ENCODE measurements around the gene BTBD9.

The BTBD9 gene

DNA sequence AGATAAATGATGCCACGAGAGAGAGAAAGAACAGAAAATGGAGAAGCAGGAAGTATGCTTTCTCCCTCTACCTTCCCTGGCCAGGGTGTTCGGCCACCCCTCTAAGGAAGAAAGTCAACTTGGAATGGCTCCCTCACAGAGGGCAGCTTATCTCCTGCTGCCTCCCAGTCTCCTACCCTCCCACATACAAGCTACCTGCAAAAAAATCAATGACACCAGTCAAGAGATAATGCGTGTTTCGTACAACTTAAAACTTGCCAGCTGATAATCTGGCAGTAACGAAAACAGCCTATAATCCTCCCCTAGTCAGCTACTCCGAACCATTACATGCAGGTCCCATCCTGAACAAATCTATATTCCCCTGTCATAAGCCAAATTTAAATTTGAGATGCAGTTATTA, 61.7 kb downstream of the BTBD9 start:
- ATAC-seq: no peak
- TF ChIP-seq CSDC2 (CRISPR knock-in tag; IDR thresholded peaks at IDR 0.05) (no peak), ZC3H10 (CRISPR knock-in tag; IDR thresholded peaks at IDR 0.05) (no peak), ZNF8 (CRISPR knock-in tag; IDR thresholded peaks at IDR 0.05) (no peak), OSR1 (CRISPR knock-in tag; IDR thresholded peaks at IDR 0.05) (no peak), ISL1 (CRISPR knock-in tag; IDR thresholded peaks at IDR 0.05) (no peak), ZNF565 (CRISPR knock-in tag; conservative IDR thresholded peaks at IDR 0.05; ENCODE audit: low read depth) (no peak), ZNF70 (CRISPR knock-in tag; IDR thresholded peaks at IDR 0.05) (no peak), TOX (CRISPR knock-in tag; IDR thresholded peaks at IDR 0.05; ENCODE audit: borderline replicate concordance) (no peak), PPARA (CRISPR knock-in tag; IDR thresholded peaks at IDR 0.05; ENCODE audit: borderline replicate concordance) (no peak), BACH2 (CRISPR knock-in tag; IDR thresholded peaks at IDR 0.05; ENCODE audit: borderline replicate concordance) (no peak), TCF4 (CRISPR knock-in tag; IDR thresholded peaks at IDR 0.05; ENCODE audit: borderline replicate concordance) (no peak)
- TF ChIP-seq, protein P1, sequence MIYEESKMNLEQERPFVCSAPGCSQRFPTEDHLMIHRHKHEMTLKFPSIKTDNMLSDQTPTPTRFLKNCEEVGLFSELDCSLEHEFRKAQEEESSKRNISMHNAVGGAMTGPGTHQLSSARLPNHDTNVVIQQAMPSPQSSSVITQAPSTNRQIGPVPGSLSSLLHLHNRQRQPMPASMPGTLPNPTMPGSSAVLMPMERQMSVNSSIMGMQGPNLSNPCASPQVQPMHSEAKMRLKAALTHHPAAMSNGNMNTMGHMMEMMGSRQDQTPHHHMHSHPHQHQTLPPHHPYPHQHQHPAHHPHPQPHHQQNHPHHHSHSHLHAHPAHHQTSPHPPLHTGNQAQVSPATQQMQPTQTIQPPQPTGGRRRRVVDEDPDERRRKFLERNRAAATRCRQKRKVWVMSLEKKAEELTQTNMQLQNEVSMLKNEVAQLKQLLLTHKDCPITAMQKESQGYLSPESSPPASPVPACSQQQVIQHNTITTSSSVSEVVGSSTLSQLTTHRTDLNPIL (CRISPR knock-in tag; IDR thresholded peaks at IDR 0.05; ENCODE audit: low read depth): no peak
- TF ChIP-seq, protein P2, sequence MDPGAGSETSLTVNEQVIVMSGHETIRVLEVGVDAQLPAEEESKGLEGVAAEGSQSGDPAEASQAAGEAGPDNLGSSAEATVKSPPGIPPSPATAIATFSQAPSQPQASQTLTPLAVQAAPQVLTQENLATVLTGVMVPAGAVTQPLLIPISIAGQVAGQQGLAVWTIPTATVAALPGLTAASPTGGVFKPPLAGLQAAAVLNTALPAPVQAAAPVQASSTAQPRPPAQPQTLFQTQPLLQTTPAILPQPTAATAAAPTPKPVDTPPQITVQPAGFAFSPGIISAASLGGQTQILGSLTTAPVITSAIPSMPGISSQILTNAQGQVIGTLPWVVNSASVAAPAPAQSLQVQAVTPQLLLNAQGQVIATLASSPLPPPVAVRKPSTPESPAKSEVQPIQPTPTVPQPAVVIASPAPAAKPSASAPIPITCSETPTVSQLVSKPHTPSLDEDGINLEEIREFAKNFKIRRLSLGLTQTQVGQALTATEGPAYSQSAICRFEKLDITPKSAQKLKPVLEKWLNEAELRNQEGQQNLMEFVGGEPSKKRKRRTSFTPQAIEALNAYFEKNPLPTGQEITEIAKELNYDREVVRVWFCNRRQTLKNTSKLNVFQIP (CRISPR knock-in tag; IDR thresholded peaks at IDR 0.05; ENCODE audit: borderline replicate concordance, low read depth): no peak
- TF ChIP-seq, protein P3, sequence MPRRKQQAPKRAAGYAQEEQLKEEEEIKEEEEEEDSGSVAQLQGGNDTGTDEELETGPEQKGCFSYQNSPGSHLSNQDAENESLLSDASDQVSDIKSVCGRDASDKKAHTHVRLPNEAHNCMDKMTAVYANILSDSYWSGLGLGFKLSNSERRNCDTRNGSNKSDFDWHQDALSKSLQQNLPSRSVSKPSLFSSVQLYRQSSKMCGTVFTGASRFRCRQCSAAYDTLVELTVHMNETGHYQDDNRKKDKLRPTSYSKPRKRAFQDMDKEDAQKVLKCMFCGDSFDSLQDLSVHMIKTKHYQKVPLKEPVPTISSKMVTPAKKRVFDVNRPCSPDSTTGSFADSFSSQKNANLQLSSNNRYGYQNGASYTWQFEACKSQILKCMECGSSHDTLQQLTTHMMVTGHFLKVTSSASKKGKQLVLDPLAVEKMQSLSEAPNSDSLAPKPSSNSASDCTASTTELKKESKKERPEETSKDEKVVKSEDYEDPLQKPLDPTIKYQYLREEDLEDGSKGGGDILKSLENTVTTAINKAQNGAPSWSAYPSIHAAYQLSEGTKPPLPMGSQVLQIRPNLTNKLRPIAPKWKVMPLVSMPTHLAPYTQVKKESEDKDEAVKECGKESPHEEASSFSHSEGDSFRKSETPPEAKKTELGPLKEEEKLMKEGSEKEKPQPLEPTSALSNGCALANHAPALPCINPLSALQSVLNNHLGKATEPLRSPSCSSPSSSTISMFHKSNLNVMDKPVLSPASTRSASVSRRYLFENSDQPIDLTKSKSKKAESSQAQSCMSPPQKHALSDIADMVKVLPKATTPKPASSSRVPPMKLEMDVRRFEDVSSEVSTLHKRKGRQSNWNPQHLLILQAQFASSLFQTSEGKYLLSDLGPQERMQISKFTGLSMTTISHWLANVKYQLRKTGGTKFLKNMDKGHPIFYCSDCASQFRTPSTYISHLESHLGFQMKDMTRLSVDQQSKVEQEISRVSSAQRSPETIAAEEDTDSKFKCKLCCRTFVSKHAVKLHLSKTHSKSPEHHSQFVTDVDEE (CRISPR knock-in tag; IDR thresholded peaks at IDR 0.05): no peak
- TF ChIP-seq, protein P4, sequence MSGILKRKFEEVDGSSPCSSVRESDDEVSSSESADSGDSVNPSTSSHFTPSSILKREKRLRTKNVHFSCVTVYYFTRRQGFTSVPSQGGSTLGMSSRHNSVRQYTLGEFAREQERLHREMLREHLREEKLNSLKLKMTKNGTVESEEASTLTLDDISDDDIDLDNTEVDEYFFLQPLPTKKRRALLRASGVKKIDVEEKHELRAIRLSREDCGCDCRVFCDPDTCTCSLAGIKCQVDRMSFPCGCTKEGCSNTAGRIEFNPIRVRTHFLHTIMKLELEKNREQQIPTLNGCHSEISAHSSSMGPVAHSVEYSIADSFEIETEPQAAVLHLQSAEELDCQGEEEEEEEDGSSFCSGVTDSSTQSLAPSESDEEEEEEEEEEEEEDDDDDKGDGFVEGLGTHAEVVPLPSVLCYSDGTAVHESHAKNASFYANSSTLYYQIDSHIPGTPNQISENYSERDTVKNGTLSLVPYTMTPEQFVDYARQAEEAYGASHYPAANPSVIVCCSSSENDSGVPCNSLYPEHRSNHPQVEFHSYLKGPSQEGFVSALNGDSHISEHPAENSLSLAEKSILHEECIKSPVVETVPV (CRISPR knock-in tag; IDR thresholded peaks at IDR 0.05): no peak
- TF ChIP-seq, protein P5, sequence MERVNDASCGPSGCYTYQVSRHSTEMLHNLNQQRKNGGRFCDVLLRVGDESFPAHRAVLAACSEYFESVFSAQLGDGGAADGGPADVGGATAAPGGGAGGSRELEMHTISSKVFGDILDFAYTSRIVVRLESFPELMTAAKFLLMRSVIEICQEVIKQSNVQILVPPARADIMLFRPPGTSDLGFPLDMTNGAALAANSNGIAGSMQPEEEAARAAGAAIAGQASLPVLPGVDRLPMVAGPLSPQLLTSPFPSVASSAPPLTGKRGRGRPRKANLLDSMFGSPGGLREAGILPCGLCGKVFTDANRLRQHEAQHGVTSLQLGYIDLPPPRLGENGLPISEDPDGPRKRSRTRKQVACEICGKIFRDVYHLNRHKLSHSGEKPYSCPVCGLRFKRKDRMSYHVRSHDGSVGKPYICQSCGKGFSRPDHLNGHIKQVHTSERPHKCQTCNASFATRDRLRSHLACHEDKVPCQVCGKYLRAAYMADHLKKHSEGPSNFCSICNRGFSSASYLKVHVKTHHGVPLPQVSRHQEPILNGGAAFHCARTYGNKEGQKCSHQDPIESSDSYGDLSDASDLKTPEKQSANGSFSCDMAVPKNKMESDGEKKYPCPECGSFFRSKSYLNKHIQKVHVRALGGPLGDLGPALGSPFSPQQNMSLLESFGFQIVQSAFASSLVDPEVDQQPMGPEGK (CRISPR knock-in tag; IDR thresholded peaks at IDR 0.05; ENCODE audit: borderline replicate concordance): no peak

DNA sequence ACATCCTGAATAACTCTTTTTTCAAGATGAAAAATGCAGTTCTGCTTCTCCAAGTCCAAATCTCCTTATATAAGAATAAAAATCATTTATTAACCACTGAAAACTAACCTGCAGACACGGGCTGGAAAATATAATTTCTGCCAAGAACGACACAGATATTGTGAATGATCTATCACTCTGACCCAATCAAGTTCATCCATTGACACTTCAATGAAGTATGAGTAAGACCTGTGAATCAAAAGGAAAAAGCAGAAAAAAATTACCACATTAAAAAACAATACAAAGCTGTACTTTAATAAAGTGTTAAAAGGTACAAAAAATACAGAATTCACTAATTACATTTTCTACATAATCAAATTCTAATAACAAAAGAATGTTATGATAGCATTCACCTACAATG, 62.2 kb downstream of the BTBD9 start:
- TF ChIP-seq GLIS3 (CRISPR knock-in tag; IDR thresholded peaks at IDR 0.05): no peak
- no peak for TF ChIP-seq TOX (CRISPR knock-in tag; IDR thresholded peaks at IDR 0.05; ENCODE audit: borderline replicate concordance)
- no peak for TF ChIP-seq ESRRG (CRISPR knock-in tag; IDR thresholded peaks at IDR 0.05)
- TF ChIP-seq, protein P5 (CRISPR knock-in tag; IDR thresholded peaks at IDR 0.05; ENCODE audit: borderline replicate concordance): no peak
- TF ChIP-seq PPARA (CRISPR knock-in tag; IDR thresholded peaks at IDR 0.05; ENCODE audit: borderline replicate concordance): no peak
- TF ChIP-seq, protein P1 (CRISPR knock-in tag; IDR thresholded peaks at IDR 0.05; ENCODE audit: low read depth): no peak
- TF ChIP-seq OSR1 (CRISPR knock-in tag; IDR thresholded peaks at IDR 0.05): no peak
- TF ChIP-seq, protein P2 (CRISPR knock-in tag; IDR thresholded peaks at IDR 0.05; ENCODE audit: borderline replicate concordance, low read depth): no peak
- TF ChIP-seq RARB (CRISPR knock-in tag; IDR thresholded peaks at IDR 0.05): no peak

More for the DNA sequence above, 62.2 kb downstream of the BTBD9 start:
- ATAC-seq: no peak
